Inflammatory macrophage (primary cell): ENCODE results near the gene SLC9A9.
A peak's percentile ranks its signal among the peaks of the same experiment; 100 is the strongest.

Experiments
- DNase-seq, 2 donors: peaks; one replicate each; pipeline ENCODE4 v3.0.0-alpha.2; 2020 to 2022

The SLC9A9 gene

GRCh38 chr3:143349455-143349854, 498.8 kb downstream of the SLC9A9 start:
- no peak for DNase-seq

- peak in 1 of 2 donors; percentile 13 for DNase-seq
Measured at GRCh38 chr3:143348486-143349327, 499.6 kb downstream of the SLC9A9 start.

GRCh38 chr3:143344516-143345165, 503.6 kb downstream of the SLC9A9 start:
- no peak for DNase-seq

- no peak for DNase-seq
Measured at GRCh38 chr3:143343944-143344343, 504.3 kb downstream of the SLC9A9 start.

- DNase-seq = no peak
Measured at GRCh38 chr3:143343031-143343430, 505.2 kb downstream of the SLC9A9 start.

- no peak for DNase-seq
Measured at GRCh38 chr3:143339451-143339850, 508.8 kb downstream of the SLC9A9 start.

GRCh38 chr3:143337387-143337786, 510.9 kb downstream of the SLC9A9 start:
- no peak for DNase-seq

- DNase-seq = no peak
Measured at GRCh38 chr3:143334231-143334630, 514.0 kb downstream of the SLC9A9 start.

- DNase-seq = no peak
Measured at GRCh38 chr3:143333367-143333766, 514.9 kb downstream of the SLC9A9 start.

- no peak for DNase-seq
Measured at GRCh38 chr3:143332026-143332425, 516.2 kb downstream of the SLC9A9 start.

- no peak for DNase-seq
Measured at GRCh38 chr3:143331350-143331749, 516.9 kb downstream of the SLC9A9 start.

- DNase-seq = no peak
Measured at GRCh38 chr3:143330296-143330868, 517.9 kb downstream of the SLC9A9 start.

- peak; percentile 18 to 40 for DNase-seq
Measured at GRCh38 chr3:143329567-143330211, 518.6 kb downstream of the SLC9A9 start.

- no peak for DNase-seq
Measured at GRCh38 chr3:143328451-143328850, 519.8 kb downstream of the SLC9A9 start.

GRCh38 chr3:143326983-143327778, 521.1 kb downstream of the SLC9A9 start:
- peak; percentile 52 for DNase-seq

- no peak for DNase-seq
Measured at GRCh38 chr3:143321058-143321769, 527.1 kb downstream of the SLC9A9 start.

- peak; percentile 56 to 59 for DNase-seq
Measured at GRCh38 chr3:143315766-143316165, 532.5 kb downstream of the SLC9A9 start.

GRCh38 chr3:143314251-143315093, 533.8 kb downstream of the SLC9A9 start:
- DNase-seq = no peak

GRCh38 chr3:143313893-143314188, 534.4 kb downstream of the SLC9A9 start:
- DNase-seq = no peak

- DNase-seq = no peak
Measured at GRCh38 chr3:143313025-143313892, 535.0 kb downstream of the SLC9A9 start.
